Measurements from ENCODE around the gene BBX.
"Not testable (repeated sequence)": the region's sequence is repeated elsewhere in the genome, so short reads cannot be mapped to it uniquely, and the experiment has no call there.

Gene BBX

GRCh38 chr3:107690522-107691138 is 167.9 kb downstream of the BBX start:
- DNase-seq, result no peak

GRCh38 chr3:107691984-107692383 is 169.2 kb downstream of the BBX start:
- DNase-seq, result not testable (repeated sequence)

DNA sequence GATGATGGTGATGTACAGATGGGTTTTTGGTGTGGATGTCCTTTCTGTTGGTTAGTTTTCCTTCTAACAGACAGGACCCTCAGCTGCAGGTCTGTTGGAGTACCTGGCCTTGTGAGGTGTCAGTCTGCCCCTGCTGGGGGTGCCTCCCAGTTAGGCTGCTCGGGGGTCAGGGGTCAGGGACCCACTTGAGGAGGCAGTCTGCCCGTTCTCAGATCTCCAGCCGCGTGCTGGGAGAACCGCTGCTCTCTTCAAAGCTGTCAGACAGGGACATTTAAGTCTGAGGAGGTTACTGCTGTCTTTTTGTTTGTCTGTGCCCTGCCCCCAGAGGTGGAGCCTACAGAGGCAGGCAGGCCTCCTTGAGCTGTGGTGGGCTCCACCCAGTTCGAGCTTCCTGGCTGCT is 174.6 kb downstream of the BBX start:
- not testable (repeated sequence) for DNase-seq

- not testable (repeated sequence) for DNase-seq
Measured at GRCh38 chr3:107697855-107698254, 175.1 kb downstream of the BBX start.

- no peak for DNase-seq
Measured at GRCh38 chr3:107699682-107700081, 176.9 kb downstream of the BBX start.

GRCh38 chr3:107701299-107701698 is 178.5 kb downstream of the BBX start:
- no peak for DNase-seq

DNA sequence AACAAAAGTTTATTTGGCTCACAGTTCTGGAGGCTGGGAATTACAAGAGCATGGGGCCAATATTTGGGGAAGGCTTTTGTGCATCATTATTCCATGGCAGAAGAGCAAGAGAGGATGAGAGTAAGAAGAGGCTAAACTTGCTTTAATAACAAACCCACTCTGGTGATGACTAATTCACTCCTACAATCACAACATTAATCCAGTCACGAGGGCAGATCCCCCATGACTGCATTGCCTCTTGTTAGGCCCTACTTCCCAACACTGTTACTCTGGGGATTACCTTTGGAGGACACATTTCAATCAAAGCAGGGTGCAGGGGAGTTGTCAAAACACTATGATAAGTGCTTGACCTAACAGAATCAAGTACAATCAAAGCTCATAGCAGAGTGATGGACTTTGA is 181.7 kb downstream of the BBX start:
- DNase-seq, result no peak

DNA sequence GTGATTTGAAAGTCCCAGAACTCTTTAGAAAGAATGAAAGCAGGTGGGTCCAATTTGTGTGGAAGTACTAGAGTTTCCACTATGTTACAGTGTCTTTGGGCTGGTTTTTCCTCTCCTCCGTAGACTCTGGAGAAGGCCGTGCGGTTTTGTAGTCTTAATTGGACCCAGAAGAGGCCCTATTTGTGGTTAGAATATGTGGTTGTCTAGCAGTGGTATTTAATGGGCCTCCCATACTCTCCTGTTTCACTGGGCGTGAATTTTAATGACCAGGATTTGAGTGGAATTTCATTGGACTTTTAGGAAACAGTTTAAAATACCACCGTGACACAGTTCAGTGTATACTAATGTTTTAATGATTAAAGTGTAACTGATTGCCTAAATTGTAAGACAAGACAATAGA is 182.3 kb downstream of the BBX start:
- DNase-seq, result no peak

DNA sequence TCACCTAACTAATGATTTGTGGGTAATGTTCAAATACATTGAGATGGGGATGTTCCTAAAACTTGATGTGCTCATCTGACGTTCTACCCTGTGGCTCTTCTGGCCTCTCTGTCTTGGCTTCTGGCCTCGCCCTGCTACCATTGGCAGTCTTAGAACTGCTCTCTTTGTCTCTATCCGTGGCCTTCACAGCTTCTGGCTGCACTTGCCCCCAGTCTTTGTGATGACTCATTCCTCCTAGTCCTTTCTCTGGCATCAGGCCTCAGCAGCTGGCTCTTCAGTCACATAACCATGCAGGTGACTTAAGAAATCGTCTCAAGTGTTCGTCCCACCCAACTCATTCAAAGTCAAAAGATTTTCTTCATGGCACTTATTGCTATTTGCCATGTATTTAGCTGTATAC is 188.1 kb downstream of the BBX start:
- DNase-seq, result no peak

GRCh38 chr3:107716734-107717133 is 194.0 kb downstream of the BBX start:
- no peak for DNase-seq

GRCh38 chr3:107718547-107718946 is 195.8 kb downstream of the BBX start:
- DNase-seq, result no peak

DNA sequence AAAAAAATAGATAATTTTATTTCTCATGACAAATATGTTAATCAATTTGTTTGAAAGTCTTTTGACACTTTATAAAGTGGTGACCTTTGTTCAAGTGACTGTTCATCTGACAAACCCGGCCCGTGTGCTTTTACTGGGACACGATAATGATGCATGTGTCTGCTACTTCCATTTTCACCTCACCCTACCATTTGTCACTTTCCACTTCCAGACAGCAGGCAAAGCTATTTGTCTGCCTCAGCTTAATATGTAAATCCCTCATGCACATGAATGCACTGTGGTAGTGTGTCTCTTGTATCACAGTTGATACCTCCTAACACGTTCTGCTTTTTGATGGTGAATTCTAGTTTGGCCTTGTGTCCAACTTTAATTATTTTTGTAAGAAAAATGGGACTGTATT is 204.3 kb downstream of the BBX start:
- no peak for DNase-seq

- no peak for DNase-seq
Measured at GRCh38 chr3:107729686-107730085, 206.9 kb downstream of the BBX start.

DNA sequence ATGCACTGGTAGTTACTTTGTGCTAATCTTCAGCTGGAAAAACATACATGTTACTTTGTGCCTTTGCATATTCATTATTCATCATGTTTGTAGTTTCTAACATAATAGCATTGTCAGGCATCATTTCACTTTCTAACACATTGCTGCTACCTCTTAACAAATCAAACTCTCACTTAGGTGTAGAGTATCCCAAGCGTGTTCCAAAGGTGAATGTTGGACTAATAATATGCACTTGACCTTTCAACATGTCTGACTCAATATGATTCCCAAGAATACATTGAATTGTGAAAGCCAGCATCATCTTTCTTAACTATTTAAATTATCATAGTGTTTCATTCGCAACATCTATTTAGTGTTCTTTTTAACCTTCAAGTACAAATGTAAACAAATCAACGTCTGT is 211.6 kb downstream of the BBX start:
- no peak for DNase-seq

DNA sequence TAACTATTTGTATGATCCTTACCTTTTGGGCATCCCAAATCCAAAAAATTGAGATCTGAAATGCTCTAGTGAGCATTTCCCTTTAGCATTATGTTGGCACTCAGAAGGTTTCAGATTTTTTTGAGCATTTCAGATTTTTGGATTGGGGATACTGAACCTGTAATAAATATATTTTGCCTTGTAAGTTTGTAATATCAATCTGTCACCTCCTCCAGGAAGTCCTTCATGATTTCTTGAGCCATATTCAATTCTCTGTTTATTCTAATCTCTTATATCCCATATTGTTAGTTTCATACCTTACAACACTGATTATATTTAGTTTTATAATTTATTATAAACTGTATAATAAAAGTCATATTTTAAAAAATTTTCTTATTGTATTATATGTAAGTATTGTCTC is 215.2 kb downstream of the BBX start:
- no peak for DNase-seq

DNA sequence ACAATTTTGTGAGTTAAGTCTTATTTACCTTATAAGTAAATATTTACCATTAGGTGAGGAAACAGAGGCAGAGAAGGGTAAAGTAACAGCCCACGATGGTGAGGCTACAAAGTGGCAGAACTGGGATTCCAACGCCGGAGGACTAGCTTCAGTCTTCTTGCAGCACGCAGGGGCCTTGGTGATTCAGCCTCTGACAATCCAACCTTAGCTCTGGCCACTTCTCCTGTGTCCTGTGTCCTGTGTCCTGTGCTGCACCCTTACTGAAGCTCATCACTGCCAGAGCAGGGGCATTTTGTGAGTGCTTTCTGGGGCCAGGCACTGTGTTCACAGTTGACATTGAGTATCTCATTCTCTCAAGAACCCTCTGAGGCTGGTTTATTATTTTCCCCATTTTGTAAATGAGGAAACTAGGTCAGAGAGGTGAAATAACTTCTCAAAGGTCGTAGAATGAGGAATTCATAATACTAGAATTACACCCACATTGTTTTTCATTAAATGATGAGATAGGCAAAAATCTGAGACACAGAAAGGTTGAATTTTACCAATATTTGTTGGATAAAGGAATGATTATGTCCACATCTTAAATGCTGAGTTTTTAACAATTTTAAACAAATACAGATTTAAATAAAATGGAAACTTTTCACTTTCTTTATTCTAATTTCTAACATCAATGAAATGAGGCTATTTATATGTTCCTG is 215.9 kb downstream of the BBX start:
- DNase-seq, result no peak

GRCh38 chr3:107739227-107739626 is 216.5 kb downstream of the BBX start:
- no peak for DNase-seq

DNA sequence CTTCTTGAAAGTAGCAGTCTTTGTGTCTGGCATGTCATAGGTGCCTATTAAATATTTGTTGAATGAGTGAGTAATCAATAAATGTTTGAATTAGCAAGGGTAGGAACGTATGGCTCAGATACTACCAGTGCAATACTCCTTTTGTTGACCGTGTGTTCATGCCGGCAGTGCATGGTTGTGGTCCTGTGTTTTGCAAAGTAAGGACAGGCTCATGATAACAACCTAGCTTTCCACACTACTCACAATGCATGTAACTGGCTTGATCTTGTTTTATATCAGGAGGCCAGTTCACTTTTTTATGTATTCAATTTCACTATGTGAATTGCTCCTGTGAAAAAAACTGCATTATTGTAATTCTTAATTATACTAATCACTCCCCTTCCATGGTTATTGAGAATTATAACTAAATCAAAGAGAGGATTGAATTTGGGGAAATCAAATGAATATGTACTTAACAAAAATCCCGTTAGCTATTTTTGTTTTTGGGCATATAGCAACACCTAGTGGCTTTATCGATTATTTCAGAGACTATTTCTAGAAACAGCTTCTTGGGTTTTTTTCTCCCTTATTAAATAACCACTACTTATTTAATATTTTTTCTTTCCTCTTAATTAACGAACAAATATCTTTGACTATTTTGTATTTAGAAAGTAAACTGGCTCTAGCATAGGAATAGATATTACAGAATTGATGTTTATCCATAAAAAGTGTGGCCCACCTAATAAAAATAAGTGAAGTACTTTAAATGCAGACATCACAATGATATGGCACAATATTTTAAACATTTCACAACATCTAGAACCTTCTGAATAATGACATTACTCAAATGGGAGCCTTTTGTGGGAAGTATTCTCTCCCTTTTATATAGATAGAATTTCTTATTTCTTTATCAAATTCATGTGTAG is 218.5 kb downstream of the BBX start:
- no peak for DNase-seq

GRCh38 chr3:107745354-107745753 is 222.6 kb downstream of the BBX start:
- no peak for DNase-seq

DNA sequence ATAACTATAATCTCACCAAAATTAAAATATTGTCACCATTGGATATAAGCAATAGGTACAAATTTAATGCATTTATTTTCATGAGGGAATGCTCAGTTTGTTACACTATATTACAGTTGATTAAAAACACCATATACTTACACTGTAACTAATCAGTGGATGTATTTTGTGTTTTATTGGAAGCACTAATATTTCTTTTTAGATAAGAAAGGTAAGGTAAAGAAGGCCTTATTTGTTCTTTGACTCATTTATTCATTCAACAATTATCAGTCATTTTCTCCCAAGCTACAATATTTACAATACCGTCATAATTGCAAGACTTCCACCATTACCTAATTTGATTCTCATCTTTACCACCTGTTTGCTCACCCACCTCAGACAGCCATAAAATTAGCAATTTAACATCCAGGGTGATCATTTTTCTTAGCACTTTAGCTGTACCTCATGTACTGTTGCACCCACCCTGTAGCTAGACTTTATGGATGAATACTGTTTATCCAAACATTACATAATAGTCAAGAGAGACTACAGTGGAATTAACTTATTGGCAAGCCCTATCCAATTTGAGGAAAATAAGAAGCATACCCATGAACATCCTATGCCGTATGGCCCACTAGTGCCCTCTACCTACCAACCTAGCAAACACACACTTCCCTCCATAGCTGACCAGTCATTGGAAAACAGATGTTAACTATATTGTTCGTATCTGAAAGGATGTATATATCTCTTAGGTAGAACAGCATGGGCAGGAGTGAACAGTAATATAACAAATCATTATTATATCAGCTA is 229.6 kb downstream of the BBX start:
- no peak for DNase-seq

- DNase-seq, result no peak
Measured at GRCh38 chr3:107753494-107753893, 230.7 kb downstream of the BBX start.

DNA sequence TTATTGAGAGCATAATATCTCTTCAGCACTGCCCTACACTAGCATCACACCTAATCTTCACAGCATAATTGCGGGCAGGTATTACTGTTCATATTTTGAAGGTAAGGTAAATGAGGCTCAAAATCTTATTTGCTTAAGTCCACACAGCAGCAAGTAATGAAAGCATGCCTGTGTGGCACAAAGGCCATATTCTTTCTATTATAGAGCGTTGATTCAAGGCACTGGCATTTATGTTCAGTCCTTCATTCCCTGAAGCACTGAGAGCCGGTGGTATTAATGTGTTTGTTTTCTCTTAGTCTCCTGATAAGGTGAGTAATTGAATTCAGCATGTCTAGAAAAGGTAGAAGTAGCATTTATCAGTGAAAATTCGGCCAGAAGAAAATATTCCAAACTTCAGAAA is 231.2 kb downstream of the BBX start:
- DNase-seq, result no peak

DNA sequence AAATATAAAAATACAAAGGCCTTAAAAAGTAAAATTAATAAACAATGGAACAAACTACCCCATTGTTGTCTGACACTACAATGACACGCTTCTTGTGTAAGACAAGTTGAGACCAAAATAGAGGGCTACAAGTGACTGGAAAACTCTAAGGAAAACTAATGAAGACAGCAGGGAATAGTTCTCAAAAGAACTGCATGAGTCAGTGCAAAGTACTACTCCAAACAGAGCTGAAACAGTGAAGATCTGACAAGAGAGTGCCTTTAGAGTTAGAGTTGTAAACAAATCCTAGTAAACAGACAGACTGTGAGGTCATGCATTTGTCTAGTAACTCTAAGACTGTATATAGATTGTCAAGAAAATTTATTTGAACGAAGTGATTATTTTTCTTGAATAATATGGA is 233.9 kb downstream of the BBX start:
- no peak for DNase-seq
